Body of pancreas (tissue), 4 donors: ENCODE measurements around the gene LRCH1. TPM values are rescaled to one million over a fixed set of nuclear protein-coding genes. Genes with fewer than 3 reads are reported as not detected.

ENCODE experiments used
- ATAC-seq: fragments of 150-250 bp; one replicate; pipeline ENCODE4 v1.9.1; 2016
- DNase-seq, 4 donors: peaks; one replicate each; pipeline ENCODE4 v3.0.0-alpha.2; 2019
- H3K27ac ChIP-seq, 4 donors: fragments of 200-600 bp; sonication (generic); 1 replicate in 3 of 4; 2 replicates in 1 of 4; pipeline versions ENCODE4 v1.5.1 to v1.6.1; 2016 to 2019; ENCODE audit warnings: mild to moderate bottlenecking in 1 of 4, mixed read lengths in 1 of 4, moderate library complexity in 1 of 4
- H3K27me3 ChIP-seq, 2 donors: fragments of 200-600 bp; sonication (generic); one replicate each; pipeline ENCODE4 v1.6.0; 2016; ENCODE audit warnings: mild to moderate bottlenecking in 1 of 2
- H3K36me3 ChIP-seq, 2 donors: fragments of 200-600 bp; sonication (generic); replicated peaks in 1 of 2; 2 replicates each; pipeline ENCODE4 v1.5.1; 2016; ENCODE audit warnings: low read depth in 2 of 2; ENCODE audit not compliant: insufficient read depth in 1 of 2
- H3K4me1 ChIP-seq: fragments of 200-600 bp; sonication (generic); one replicate; pipeline ENCODE4 v1.6.0; 2016
- H3K4me3 ChIP-seq, 2 donors: fragments of 200-600 bp; sonication (generic); 1 replicate in 1 of 2; 2 replicates in 1 of 2; pipeline ENCODE4 v1.5.1; 2016 to 2019
- H3K9me3 ChIP-seq, 3 donors: fragments of 200-600 bp; sonication (generic); 1 replicate in 2 of 3; 2 replicates in 1 of 3; pipeline ENCODE4 v1.5.1; 2016
- POLR2A ChIP-seq, 3 donors: fragments of 450-650 bp; IDR thresholded peaks; one replicate each; pipeline ENCODE4 v1.6.1; 2016; ENCODE audit warnings: antibody characterized with exemption in 3 of 3, mild to moderate bottlenecking in 2 of 3
- WGBS, 2 donors: methylation state at CpG; one replicate each; pipeline ENCODE4 v1.1.5; 2017; 5-methylcytosine and 5-hydroxymethylcytosine counted together
- intact Hi-C: fragments of 100-400 bp; cut with DNase I; formaldehyde crosslinking; loops from one replicate; pipeline ENCODE4 v1.15.1; 2023
- total RNA-seq, 2 donors: library from RNA; depleted of rRNA; stranded (reverse); fragments of >200 nt; gene quantifications; one replicate each; pipeline ENCODE4 v1.1.0, GENCODE V29; 2016
- TF ChIP-seq, protein P1 (sequence below), 7 experiments: fragments of 450-650 bp in 4 of 7; fragments of 200-600 bp in 3 of 7; sonication (generic) in 3 of 7; IDR thresholded peaks; one replicate each; pipeline ENCODE4 v1.5.1; 2016 to 2019; ENCODE audit warnings: antibody characterized with exemption in 7 of 7

The LRCH1 gene
- total RNA-seq, 2 donors from 2014 or later, result 7.3 to 8.6 TPM

DNA sequence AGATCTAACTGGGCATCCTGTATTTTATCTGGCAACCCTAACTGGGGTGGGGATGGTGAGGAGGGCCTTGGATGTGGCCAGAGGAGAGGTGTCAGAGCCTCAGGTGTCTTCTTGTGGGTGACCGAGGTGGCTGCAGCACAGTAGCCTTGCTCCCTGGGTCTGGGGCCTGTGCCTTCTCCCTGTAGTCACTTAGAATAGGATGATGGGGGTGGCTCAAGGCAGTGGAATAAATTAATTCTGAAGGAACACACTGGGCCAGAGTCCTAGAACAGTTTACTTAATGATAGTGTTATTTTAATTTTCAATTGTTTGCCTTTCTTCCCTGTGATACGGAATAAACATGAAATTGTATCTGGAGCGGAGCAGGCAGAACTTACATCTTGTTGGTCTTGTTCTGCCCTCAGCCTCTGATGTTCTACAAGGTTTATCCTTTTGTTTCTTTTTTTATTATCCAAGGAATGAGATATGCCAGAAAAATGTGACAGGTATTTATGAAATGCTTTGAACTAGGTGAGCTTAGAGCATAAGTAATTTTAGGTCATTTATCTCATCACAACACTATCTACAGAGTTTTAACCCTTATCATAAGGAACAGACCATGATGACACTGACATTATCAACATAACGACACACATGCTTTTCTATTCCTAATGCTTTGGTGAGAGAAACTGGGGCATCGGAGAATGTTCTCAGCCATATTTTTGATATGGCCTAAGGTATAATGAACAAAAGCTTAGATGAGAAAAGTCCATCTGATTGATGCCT is 51.4 kb downstream of the LRCH1 start:
- Histone ChIP-seq H3K36me3 (no peaks in the 10 kb centered on the region), H3K27me3 (no peaks in the 10 kb centered on the region), H3K9me3 (no peaks in the 10 kb centered on the region), H3K27ac (peak overlapping the region in 2 of 4 donors; percentile 30 to 57), H3K4me3 (no peak overlapping the region), H3K4me1 (peaks cover 48% of the 10 kb centered on the region)
- ATAC-seq (peak; percentile 62), DNase-seq (no peak)
- intact Hi-C loops, result no loop called here
- WGBS, 2 donors, result 46 to 49% methylated on average over 5 of the region's 5 CpGs
- TF ChIP-seq, protein P1, sequence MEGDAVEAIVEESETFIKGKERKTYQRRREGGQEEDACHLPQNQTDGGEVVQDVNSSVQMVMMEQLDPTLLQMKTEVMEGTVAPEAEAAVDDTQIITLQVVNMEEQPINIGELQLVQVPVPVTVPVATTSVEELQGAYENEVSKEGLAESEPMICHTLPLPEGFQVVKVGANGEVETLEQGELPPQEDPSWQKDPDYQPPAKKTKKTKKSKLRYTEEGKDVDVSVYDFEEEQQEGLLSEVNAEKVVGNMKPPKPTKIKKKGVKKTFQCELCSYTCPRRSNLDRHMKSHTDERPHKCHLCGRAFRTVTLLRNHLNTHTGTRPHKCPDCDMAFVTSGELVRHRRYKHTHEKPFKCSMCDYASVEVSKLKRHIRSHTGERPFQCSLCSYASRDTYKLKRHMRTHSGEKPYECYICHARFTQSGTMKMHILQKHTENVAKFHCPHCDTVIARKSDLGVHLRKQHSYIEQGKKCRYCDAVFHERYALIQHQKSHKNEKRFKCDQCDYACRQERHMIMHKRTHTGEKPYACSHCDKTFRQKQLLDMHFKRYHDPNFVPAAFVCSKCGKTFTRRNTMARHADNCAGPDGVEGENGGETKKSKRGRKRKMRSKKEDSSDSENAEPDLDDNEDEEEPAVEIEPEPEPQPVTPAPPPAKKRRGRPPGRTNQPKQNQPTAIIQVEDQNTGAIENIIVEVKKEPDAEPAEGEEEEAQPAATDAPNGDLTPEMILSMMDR (IDR thresholded peaks at IDR 0.05), result no peak
- TF ChIP-seq POLR2A (IDR thresholded peaks at IDR 0.05), result no peak

DNA sequence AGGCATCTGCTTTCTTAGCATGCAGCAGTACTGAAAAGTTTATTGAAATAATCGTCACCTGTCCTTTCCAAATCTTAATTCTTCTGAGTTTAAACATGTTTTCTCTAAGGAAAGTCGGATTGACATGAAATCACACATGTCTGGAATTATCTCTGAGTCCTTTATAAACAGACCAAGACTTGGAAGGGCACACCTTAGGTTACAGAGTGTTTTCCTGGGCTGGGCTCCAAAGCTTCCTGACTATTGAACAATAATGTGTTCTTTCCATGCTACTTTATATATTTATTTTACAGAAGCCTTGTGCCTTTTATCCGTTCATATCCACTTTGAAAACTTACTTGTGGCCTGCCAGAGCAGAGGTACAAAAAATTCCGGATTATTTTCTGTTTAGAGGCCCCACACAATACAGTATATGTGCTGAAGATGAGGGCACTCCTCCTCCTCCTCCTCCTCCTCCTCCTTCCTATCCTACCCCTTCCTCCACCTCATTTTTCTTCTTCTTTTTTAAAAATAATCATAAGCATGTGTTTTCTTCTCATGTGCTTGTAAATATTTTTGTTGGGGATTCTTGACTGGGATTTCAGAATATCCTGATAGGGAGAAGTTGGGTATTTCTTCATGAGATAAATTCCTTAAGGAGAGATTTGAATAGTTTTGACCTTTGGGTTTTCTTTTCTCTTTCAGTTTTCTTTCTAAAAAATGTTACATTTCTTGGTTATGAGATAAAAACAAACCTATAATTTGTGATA is 52.3 kb downstream of the LRCH1 start:
- no peaks in the 10 kb centered on the region for H3K9me3 ChIP-seq
- peak overlapping the region in 2 of 4 donors; percentile 30 to 57 for H3K27ac ChIP-seq
- ATAC-seq (peak; percentile 47), DNase-seq (peak in 3 of 4 donors; percentile 23 to 56 (median 27))
- TF ChIP-seq POLR2A (IDR thresholded peaks at IDR 0.05), result no peak
- TF ChIP-seq, protein P1 (IDR thresholded peaks at IDR 0.05), result no peak
- H3K36me3 ChIP-seq, result no peaks in the 10 kb centered on the region
- intact Hi-C loops, result no loop called here
- H3K4me3 ChIP-seq, result no peak overlapping the region
- H3K4me1 ChIP-seq, result peaks cover 44% of the 10 kb centered on the region
- no peaks in the 10 kb centered on the region for H3K27me3 ChIP-seq
- 14 to 23% methylated on average over 4 of the region's 4 CpGs for WGBS, 2 donors

- no peak overlapping the region for H3K4me3 ChIP-seq
- peak overlapping the region in 1 of 4 donors; percentile 30 for H3K27ac ChIP-seq
- H3K27me3 ChIP-seq, result no peaks in the 10 kb centered on the region
- no peaks in the 10 kb centered on the region for H3K36me3 ChIP-seq
- no peak for ATAC-seq
- WGBS, 2 donors, result 72% methylated on average over 3 of the region's 3 CpGs
- DNase-seq, result no peak
- H3K9me3 ChIP-seq, result no peaks in the 10 kb centered on the region
- TF ChIP-seq POLR2A (IDR thresholded peaks at IDR 0.05), result no peak
- TF ChIP-seq, protein P1 (IDR thresholded peaks at IDR 0.05), result no peak
- intact Hi-C loops, result no loop called here
- peaks cover 39% of the 10 kb centered on the region for H3K4me1 ChIP-seq
Observed at GRCh38 chr13:46605825-46606554, 53.0 kb downstream of the LRCH1 start.

DNA sequence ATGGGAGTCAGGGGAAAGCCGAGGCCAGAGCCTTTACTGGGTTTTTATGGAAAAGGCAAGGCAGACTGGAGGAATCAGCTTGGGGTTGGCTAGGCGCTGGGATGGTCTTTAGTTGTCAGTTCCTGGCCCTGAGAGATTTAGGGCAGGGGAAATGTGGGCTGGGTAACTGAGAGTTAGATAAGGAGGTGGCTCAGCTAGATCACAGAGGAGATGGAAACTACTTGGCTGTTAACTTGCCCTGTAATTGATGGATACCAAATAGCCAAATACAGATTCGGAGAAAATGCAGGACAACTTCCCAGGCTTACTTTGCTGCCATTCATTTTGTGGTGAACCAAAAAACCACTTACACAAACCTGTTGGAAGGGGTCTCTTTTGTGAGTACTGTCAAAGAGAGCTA is 54.0 kb downstream of the LRCH1 start:
- H3K27ac ChIP-seq, result peak overlapping the region in 1 of 4 donors; percentile 9
- DNase-seq, result no peak
- no peaks in the 10 kb centered on the region for H3K36me3 ChIP-seq
- no peak for TF ChIP-seq POLR2A (IDR thresholded peaks at IDR 0.05)
- TF ChIP-seq, protein P1 (IDR thresholded peaks at IDR 0.05), result no peak
- 56 to 85% methylated on average over 3 of the region's 3 CpGs for WGBS, 2 donors
- no peaks in the 10 kb centered on the region for H3K27me3 ChIP-seq
- no peaks in the 10 kb centered on the region for H3K9me3 ChIP-seq
- intact Hi-C loops, result no loop called here
- H3K4me1 ChIP-seq, result peaks cover 38% of the 10 kb centered on the region
- no peak for ATAC-seq
- H3K4me3 ChIP-seq, result no peak overlapping the region
